Neural cell (in vitro differentiated cells): ENCODE measurements around the gene SPECC1L. TPM values are rescaled to one million over a fixed set of nuclear protein-coding genes. Genes with fewer than 3 reads are reported as not detected.
"Not testable (repeated sequence)": the region's sequence is repeated elsewhere in the genome, so short reads cannot be mapped to it uniquely, and the experiment has no call there.

Source experiments
- H2AFZ ChIP-seq: fragments of 200-600, 300-800 bp; sonication (generic), shearing (Covaris generic); 2 replicates; pipeline ENCODE4 v1.6.0; 2014; ENCODE audit warnings: low read depth, mild to moderate bottlenecking, antibody characterized with exemption, low read length, moderate library complexity
- H3F3A ChIP-seq: fragments of 200-600 bp; shearing (Covaris generic); 2 replicates; pipeline ENCODE4 v1.6.1; 2016; ENCODE audit warnings: mild to moderate bottlenecking, moderate library complexity, mixed read lengths, antibody characterized with exemption, low read length; ENCODE audit not compliant: insufficient read depth, poor library complexity, severe bottlenecking
- H3K27ac ChIP-seq: fragments of 200-600, 300-800 bp; sonication (generic), shearing (Covaris generic); 2 replicates; pipeline ENCODE4 v1.5.1; 2014; ENCODE audit warnings: mild to moderate bottlenecking, low read length, moderate library complexity
- H3K27me3 ChIP-seq: fragments of 300-800, 200-600 bp; sonication (generic), shearing (Covaris generic); 2 replicates; pipeline ENCODE4 v1.6.0; 2014; ENCODE audit warnings: mild to moderate bottlenecking, low read depth, low read length, moderate library complexity; ENCODE audit not compliant: insufficient read depth
- H3K36me3 ChIP-seq: fragments of 300-800, 200-600 bp; sonication (generic), shearing (Covaris generic); 2 replicates; pipeline ENCODE4 v1.5.1; 2014; ENCODE audit warnings: mild to moderate bottlenecking, antibody characterized with exemption, low read length, moderate library complexity; ENCODE audit not compliant: insufficient read depth
- H3K4me2 ChIP-seq: fragments of 300-800, 200-600 bp; sonication (generic), shearing (Covaris generic); 2 replicates; pipeline ENCODE4 v1.6.0; 2014; ENCODE audit warnings: mild to moderate bottlenecking, low read length
- H3K4me3 ChIP-seq: fragments of 300-800, 200-600 bp; sonication (generic), shearing (Covaris generic); 2 replicates; pipeline ENCODE4 v1.5.1; 2014; ENCODE audit warnings: mild to moderate bottlenecking, low read length, moderate library complexity
- H3K79me2 ChIP-seq: fragments of 200-600 bp; shearing (Covaris generic); replicated peaks from 2 replicates; pipeline ENCODE4 v1.6.0; 2014; ENCODE audit warnings: mild to moderate bottlenecking, low read length, moderate library complexity; ENCODE audit not compliant: insufficient read depth
- H3K9ac ChIP-seq: fragments of 300-800, 200-600 bp; sonication (generic), shearing (Covaris generic); 2 replicates; pipeline ENCODE4 v1.6.1; 2016; ENCODE audit warnings: mild to moderate bottlenecking, low read length, mixed read lengths
- H3K9me2 ChIP-seq: fragments of 200-600 bp; shearing (Covaris generic); 2 replicates; pipeline ENCODE4 v1.6.1; 2016; ENCODE audit warnings: mild to moderate bottlenecking, low read length, mixed read lengths; ENCODE audit not compliant: insufficient read depth
- H3K9me3 ChIP-seq: fragments of 200-600, 300-800 bp; sonication (generic), shearing (Covaris generic); 2 replicates; pipeline ENCODE4 v1.6.1; 2016; ENCODE audit warnings: mild to moderate bottlenecking, mixed run types, low read length, moderate library complexity, mixed read lengths
- H4K20me1 ChIP-seq: fragments of 200-600 bp; shearing (Covaris generic); 2 replicates; pipeline ENCODE4 v1.6.1; 2016; ENCODE audit warnings: mild to moderate bottlenecking, mixed run types; ENCODE audit not compliant: insufficient read depth
- CTCF ChIP-seq: fragments of 450-650 bp; IDR thresholded peaks from 2 replicates; pipeline ENCODE4 v1.5.1; 2014; ENCODE audit warnings: antibody characterized with exemption, mild to moderate bottlenecking, moderate library complexity; ENCODE audit not compliant: poor library complexity, severe bottlenecking
- EP300 ChIP-seq: fragments of 450-650 bp; conservative IDR thresholded peaks from 2 replicates; pipeline ENCODE4 v1.6.1; 2014; ENCODE audit warnings: antibody characterized with exemption, mild to moderate bottlenecking, moderate library complexity; ENCODE audit not compliant: poor library complexity, severe bottlenecking
- EZH2 ChIP-seq: fragments of 200-600, 300-800 bp; shearing (Covaris generic), sonication (generic); IDR thresholded peaks from 2 replicates; pipeline ENCODE4 v1.6.1; 2014; ENCODE audit warnings: antibody characterized with exemption, low read length, borderline replicate concordance, mild to moderate bottlenecking; ENCODE audit not compliant: insufficient read depth, poor library complexity, severe bottlenecking
- MXI1 ChIP-seq: fragments of 450-650 bp; conservative IDR thresholded peaks from 2 replicates; pipeline ENCODE4 v1.6.1; 2014; ENCODE audit warnings: antibody characterized with exemption, mild to moderate bottlenecking; ENCODE audit not compliant: poor library complexity, severe bottlenecking
- POLR2AphosphoS5 ChIP-seq: IDR thresholded peaks from 2 replicates; pipeline ENCODE4 v1.6.1; 2012
- RAD21 ChIP-seq: fragments of 450-650 bp; conservative IDR thresholded peaks from 2 replicates; pipeline ENCODE4 v1.6.1; 2014; ENCODE audit warnings: antibody characterized with exemption, mild to moderate bottlenecking, moderate library complexity
- REST ChIP-seq: IDR thresholded peaks from 2 replicates; pipeline ENCODE4 v1.6.1; 2012; ENCODE audit warnings: borderline replicate concordance
- SMC3 ChIP-seq: fragments of 450-650 bp; conservative IDR thresholded peaks from 2 replicates; pipeline ENCODE4 v1.6.1; 2014; ENCODE audit warnings: antibody characterized with exemption, mild to moderate bottlenecking, moderate library complexity; ENCODE audit not compliant: poor library complexity
- TAF1 ChIP-seq: IDR thresholded peaks from 2 replicates; pipeline ENCODE4 v1.6.1; 2012; ENCODE audit warnings: low read depth
- polyA plus RNA-seq: library from polyadenylated mRNA; depleted of rRNA; stranded (reverse); fragments of >200 nt; gene quantifications from 2 replicates; pipeline ENCODE4 v1.2.3, GENCODE V29; 2014

SPECC1L gene
- polyA plus RNA-seq, 1 donor from 2014 or later: 27.1 TPM

GRCh38 chr22:24264329-24264896, 6.2 kb upstream of the SPECC1L start:
- H3K9me3 ChIP-seq, H3K4me3 ChIP-seq, H3K79me2 ChIP-seq, H3K9ac ChIP-seq, H3K36me3 ChIP-seq, H3F3A ChIP-seq, H3K4me2 ChIP-seq, H2AFZ ChIP-seq, H3K9me2 ChIP-seq, H4K20me1 ChIP-seq, H3K27ac ChIP-seq, H3K27me3 ChIP-seq: not testable (repeated sequence)

- TF ChIP-seq POLR2AphosphoS5 (no peak), TAF1 (no peak), RAD21 (no peak), EP300 (no peak), EZH2 (no peak), CTCF (no peak), MXI1 (no peak), REST (no peak), SMC3 (no peak)
- no peaks in the 10 kb centered on the region for H3K27me3 ChIP-seq
- H2AFZ ChIP-seq: no peak overlapping the region
- no peak overlapping the region for H3K9ac ChIP-seq
- no peaks in the 10 kb centered on the region for H3F3A ChIP-seq
- no peaks in the 10 kb centered on the region for H3K9me3 ChIP-seq
- H3K4me3 ChIP-seq: no peak overlapping the region
- H3K36me3 ChIP-seq: no peaks in the 10 kb centered on the region
- H3K27ac ChIP-seq: no peak overlapping the region
- H3K4me2 ChIP-seq: no peak overlapping the region
- no peaks in the 10 kb centered on the region for H4K20me1 ChIP-seq
- H3K9me2 ChIP-seq: no peaks in the 10 kb centered on the region
- no peaks in the 10 kb centered on the region for H3K79me2 ChIP-seq
These were observed 4.9 kb upstream of the SPECC1L start for GRCh38 chr22:24265734-24266133.

- not testable (repeated sequence) for H2AFZ ChIP-seq, H3F3A ChIP-seq, H3K79me2 ChIP-seq, H3K9me2 ChIP-seq, H3K36me3 ChIP-seq, H3K4me3 ChIP-seq, H3K27me3 ChIP-seq, H3K4me2 ChIP-seq, H4K20me1 ChIP-seq, H3K9me3 ChIP-seq, H3K27ac ChIP-seq, H3K9ac ChIP-seq
These were observed 4.1 kb upstream of the SPECC1L start for GRCh38 chr22:24266495-24266894.
